WTC11 (cell line): ENCODE data around the gene MYH14. TPM values are rescaled to one million over a fixed set of nuclear protein-coding genes. Genes with fewer than 3 reads are reported as not detected.

Experiments
- ATAC-seq: fragments of 200-7000 bp; cut with Tn5 transposase; 2 replicates; pipeline ENCODE4 v1.10.0; 2021; ENCODE audit warnings: mild to moderate bottlenecking, moderate library complexity
- CTCF ChIA-PET: fragments of 300-600 bp; sonication (Branson Sonifier 250); formaldehyde crosslinking; loops from one replicate; lab custom pipeline; 2021; ENCODE audit warnings: antibody characterized with exemption; lab: Charles Lee
- POLR2A ChIA-PET: fragments of 350-600 bp; sonication (Branson Sonifier 250); formaldehyde crosslinking; loops from one replicate; lab custom pipeline; 2021; ENCODE audit warnings: antibody characterized with exemption; lab: Charles Lee
- DNase-seq: peaks from one replicate; pipeline ENCODE4 v3.0.0; 2021; ENCODE audit warnings: low spot score
- H3K27ac Mint-ChIP-seq: 2 replicates; pipeline ENCODE4 v1.8.0; 2021; ENCODE audit warnings: mixed read lengths
- H3K27me3 Mint-ChIP-seq: 2 replicates; pipeline ENCODE4 v1.8.0; 2021; ENCODE audit warnings: low read depth, mild to moderate bottlenecking, moderate library complexity, mixed read lengths
- H3K36me3 Mint-ChIP-seq: 2 replicates; pipeline ENCODE4 v1.8.0; 2021; ENCODE audit warnings: mixed read lengths
- H3K4me1 Mint-ChIP-seq: 2 replicates; pipeline ENCODE4 v1.8.0; 2022; ENCODE audit warnings: mixed read lengths
- H3K4me3 Mint-ChIP-seq: 2 replicates; pipeline ENCODE4 v1.8.0; 2021; ENCODE audit warnings: mild to moderate bottlenecking, moderate library complexity, mixed read lengths
- H3K9me3 Mint-ChIP-seq: 2 replicates; pipeline ENCODE4 v1.8.0; 2021; ENCODE audit warnings: mixed read lengths
- ATF6 ChIP-seq: sonication (generic); formaldehyde crosslinking; IDR thresholded peaks from 2 replicates; pipeline ENCODE4 v1.8.1; 2023; ENCODE audit warnings: mild to moderate bottlenecking, missing genetic modification reagents
- CREB1 ChIP-seq: sonication (generic); formaldehyde crosslinking; IDR thresholded peaks from 2 replicates; pipeline ENCODE4 v1.8.0; 2023; ENCODE audit warnings: mild to moderate bottlenecking, missing genetic modification reagents
- E2F1 ChIP-seq: sonication (generic); formaldehyde crosslinking; IDR thresholded peaks from 2 replicates; pipeline ENCODE4 v1.8.0; 2022; ENCODE audit warnings: mild to moderate bottlenecking, missing genetic modification reagents
- ETV6 ChIP-seq: sonication (generic); formaldehyde crosslinking; IDR thresholded peaks from 2 replicates; pipeline ENCODE4 v1.8.1; 2022; ENCODE audit warnings: mild to moderate bottlenecking, missing genetic modification reagents
- FOXP1 ChIP-seq: sonication (generic); formaldehyde crosslinking; IDR thresholded peaks from 2 replicates; pipeline ENCODE4 v1.8.0; 2022; ENCODE audit warnings: missing genetic modification reagents, mild to moderate bottlenecking, moderate library complexity, borderline replicate concordance
- GABPB1 ChIP-seq: sonication (generic); formaldehyde crosslinking; IDR thresholded peaks from 2 replicates; pipeline ENCODE4 v1.8.1; 2023; ENCODE audit warnings: mild to moderate bottlenecking, missing genetic modification reagents
- GTF2I ChIP-seq: fragments of 250-450 bp; sonication (Bioruptor Pico); conservative IDR thresholded peaks from 2 replicates; pipeline ENCODE4 v1.4.0; 2021; ENCODE audit warnings: mild to moderate bottlenecking
- IRF1 ChIP-seq: sonication (generic); formaldehyde crosslinking; IDR thresholded peaks from 2 replicates; pipeline ENCODE4 v1.8.0; 2023; ENCODE audit warnings: missing genetic modification reagents
- NFATC4 ChIP-seq: fragments of 250-450 bp; sonication (Bioruptor Pico); IDR thresholded peaks from 2 replicates; pipeline ENCODE4 v1.9.0; 2021; ENCODE audit warnings: mild to moderate bottlenecking
- NFYB ChIP-seq: sonication (generic); formaldehyde crosslinking; conservative IDR thresholded peaks from 2 replicates; pipeline ENCODE4 v1.8.0; 2022; ENCODE audit warnings: low read depth, missing genetic modification reagents
- NR1H2 ChIP-seq: sonication (generic); formaldehyde crosslinking; IDR thresholded peaks from 2 replicates; pipeline ENCODE4 v1.9.0; 2021; ENCODE audit warnings: mild to moderate bottlenecking, moderate library complexity, missing genetic modification reagents
- SP1 ChIP-seq: sonication (generic); formaldehyde crosslinking; conservative IDR thresholded peaks from 2 replicates; pipeline ENCODE4 v1.8.1; 2022; ENCODE audit warnings: missing genetic modification reagents
- USF2 ChIP-seq: sonication (generic); formaldehyde crosslinking; IDR thresholded peaks from 2 replicates; pipeline ENCODE4 v1.8.1; 2023; ENCODE audit warnings: mild to moderate bottlenecking, missing genetic modification reagents, moderate library complexity
- ZMAT4 ChIP-seq: fragments of 250-450 bp; sonication (Bioruptor Pico); IDR thresholded peaks from 2 replicates; pipeline ENCODE4 v1.9.0; 2021; ENCODE audit warnings: mild to moderate bottlenecking
- ZNF281 ChIP-seq: sonication (generic); formaldehyde crosslinking; IDR thresholded peaks from 2 replicates; pipeline ENCODE4 v1.8.0; 2023; ENCODE audit warnings: mild to moderate bottlenecking, missing genetic modification reagents
- ZNF416 ChIP-seq: fragments of 250-450 bp; sonication (Bioruptor Pico); IDR thresholded peaks from 2 replicates; pipeline ENCODE4 v1.9.0; 2021; ENCODE audit warnings: mild to moderate bottlenecking, inconsistent platforms
- ZNF425 ChIP-seq: fragments of 250-450 bp; sonication (Bioruptor Pico); conservative IDR thresholded peaks from 2 replicates; pipeline ENCODE4 v1.9.0; 2021; ENCODE audit warnings: mild to moderate bottlenecking
- ZNF532 ChIP-seq: fragments of 250-450 bp; sonication (Bioruptor Pico); IDR thresholded peaks from 2 replicates; pipeline ENCODE4 v1.9.0; 2021; ENCODE audit warnings: mild to moderate bottlenecking, borderline replicate concordance
- ZNF671 ChIP-seq: fragments of 250-450 bp; sonication (Bioruptor Pico); IDR thresholded peaks from 2 replicates; pipeline ENCODE4 v1.8.0; 2021; ENCODE audit warnings: mild to moderate bottlenecking
- total RNA-seq: library from RNA; stranded (reverse); gene quantifications from 3 replicates; pipeline ENCODE4 v1.2.3, GENCODE V29; 2021

The MYH14 gene
- total RNA-seq, 1 experiment from 2014 or later: 25.8 TPM

GRCh38 chr19:50321831-50322230 is 118.4 kb downstream of the MYH14 start:
- POLR2A ChIA-PET: no interaction called here
- no peak overlapping the region for H3K27ac Mint-ChIP-seq
- H3K9me3 Mint-ChIP-seq: no peaks in the 10 kb centered on the region
- TF ChIP-seq CREB1 (CRISPR knock-in tag) (no peak), NR1H2 (no peak), ZNF416 (no peak), GTF2I (no peak), ZMAT4 (CRISPR knock-in tag) (no peak), ZNF671 (no peak)
- H3K4me1 Mint-ChIP-seq: peaks cover 31% of the 10 kb centered on the region
- no peak for ATAC-seq
- H3K36me3 Mint-ChIP-seq: peaks cover 8% of the 10 kb centered on the region
- H3K4me3 Mint-ChIP-seq: no peak overlapping the region
- DNase-seq: no peak
- peaks cover 24% of the 10 kb centered on the region for H3K27me3 Mint-ChIP-seq
- CTCF ChIA-PET: interaction anchor here (1.2 to 1.3 kb wide), 4 partner anchors 35 to 85 kb away, joined by 3 to 5 read pairs (median 3); no protein-coding TSS in a partner anchor

- Mint-ChIP-seq H3K9me3 (no peaks in the 10 kb centered on the region), H3K27me3 (peaks cover 29% of the 10 kb centered on the region), H3K36me3 (peaks cover 8% of the 10 kb centered on the region), H3K4me3 (no peak overlapping the region), H3K27ac (no peak overlapping the region), H3K4me1 (peaks cover 35% of the 10 kb centered on the region)
- DNase-seq (no peak), ATAC-seq (no peak)
- TF ChIP-seq SP1 (no peak), GTF2I (no peak), IRF1 (CRISPR knock-in tag) (no peak), ATF6 (no peak), CREB1 (CRISPR knock-in tag) (no peak), NFATC4 (CRISPR knock-in tag) (no peak), NFYB (CRISPR knock-in tag) (no peak), ZNF416 (no peak), ETV6 (no peak), ZNF532 (CRISPR knock-in tag) (no peak), USF2 (CRISPR knock-in tag) (no peak), GABPB1 (CRISPR knock-in tag) (no peak), ZNF425 (CRISPR knock-in tag) (no peak), E2F1 (CRISPR knock-in tag) (no peak), ZNF281 (CRISPR knock-in tag) (no peak), ZMAT4 (CRISPR knock-in tag) (no peak), FOXP1 (CRISPR knock-in tag) (no peak)
- ChIA-PET POLR2A (no interaction called here), CTCF (interaction anchor here (1.2 kb wide), 1 partner anchor 85 kb away, joined by 3 read pairs; no protein-coding TSS in a partner anchor)
These were observed 118.8 kb downstream of the MYH14 start for GRCh38 chr19:50322234-50322633.
